ENCODE measurements around the gene ABCA4.

- TF ChIP-seq CTCF (IDR thresholded peaks at IDR 0.05; ENCODE audit: borderline replicate concordance, extremely low read depth, low read length, poor library complexity, severe bottlenecking), result no peak
- no peak for TF ChIP-seq EZH2 (IDR thresholded peaks at IDR 0.05; ENCODE audit: borderline replicate concordance, low read depth, low read length, severe bottlenecking)
Observed at GRCh38 chr1:93997756-93998155, 123.2 kb downstream of the ABCA4 start.

Measured in DND-41 (cell line).